HG03457 (cell line): ENCODE measurements around the gene TLR5.
"Not testable (repeated sequence)": the region's sequence is repeated elsewhere in the genome, so short reads cannot be mapped to it uniquely, and the experiment has no call there.

Experiments
- ATAC-seq: cut with Tn5 transposase; IDR thresholded peaks from one replicate; pipeline ENCODE4 v1.9.1; 2021; ENCODE audit warnings: moderate number of reproducible peaks; ENCODE audit not compliant: unreplicated experiment

The TLR5 gene, protein sequence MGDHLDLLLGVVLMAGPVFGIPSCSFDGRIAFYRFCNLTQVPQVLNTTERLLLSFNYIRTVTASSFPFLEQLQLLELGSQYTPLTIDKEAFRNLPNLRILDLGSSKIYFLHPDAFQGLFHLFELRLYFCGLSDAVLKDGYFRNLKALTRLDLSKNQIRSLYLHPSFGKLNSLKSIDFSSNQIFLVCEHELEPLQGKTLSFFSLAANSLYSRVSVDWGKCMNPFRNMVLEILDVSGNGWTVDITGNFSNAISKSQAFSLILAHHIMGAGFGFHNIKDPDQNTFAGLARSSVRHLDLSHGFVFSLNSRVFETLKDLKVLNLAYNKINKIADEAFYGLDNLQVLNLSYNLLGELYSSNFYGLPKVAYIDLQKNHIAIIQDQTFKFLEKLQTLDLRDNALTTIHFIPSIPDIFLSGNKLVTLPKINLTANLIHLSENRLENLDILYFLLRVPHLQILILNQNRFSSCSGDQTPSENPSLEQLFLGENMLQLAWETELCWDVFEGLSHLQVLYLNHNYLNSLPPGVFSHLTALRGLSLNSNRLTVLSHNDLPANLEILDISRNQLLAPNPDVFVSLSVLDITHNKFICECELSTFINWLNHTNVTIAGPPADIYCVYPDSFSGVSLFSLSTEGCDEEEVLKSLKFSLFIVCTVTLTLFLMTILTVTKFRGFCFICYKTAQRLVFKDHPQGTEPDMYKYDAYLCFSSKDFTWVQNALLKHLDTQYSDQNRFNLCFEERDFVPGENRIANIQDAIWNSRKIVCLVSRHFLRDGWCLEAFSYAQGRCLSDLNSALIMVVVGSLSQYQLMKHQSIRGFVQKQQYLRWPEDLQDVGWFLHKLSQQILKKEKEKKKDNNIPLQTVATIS

DNA sequence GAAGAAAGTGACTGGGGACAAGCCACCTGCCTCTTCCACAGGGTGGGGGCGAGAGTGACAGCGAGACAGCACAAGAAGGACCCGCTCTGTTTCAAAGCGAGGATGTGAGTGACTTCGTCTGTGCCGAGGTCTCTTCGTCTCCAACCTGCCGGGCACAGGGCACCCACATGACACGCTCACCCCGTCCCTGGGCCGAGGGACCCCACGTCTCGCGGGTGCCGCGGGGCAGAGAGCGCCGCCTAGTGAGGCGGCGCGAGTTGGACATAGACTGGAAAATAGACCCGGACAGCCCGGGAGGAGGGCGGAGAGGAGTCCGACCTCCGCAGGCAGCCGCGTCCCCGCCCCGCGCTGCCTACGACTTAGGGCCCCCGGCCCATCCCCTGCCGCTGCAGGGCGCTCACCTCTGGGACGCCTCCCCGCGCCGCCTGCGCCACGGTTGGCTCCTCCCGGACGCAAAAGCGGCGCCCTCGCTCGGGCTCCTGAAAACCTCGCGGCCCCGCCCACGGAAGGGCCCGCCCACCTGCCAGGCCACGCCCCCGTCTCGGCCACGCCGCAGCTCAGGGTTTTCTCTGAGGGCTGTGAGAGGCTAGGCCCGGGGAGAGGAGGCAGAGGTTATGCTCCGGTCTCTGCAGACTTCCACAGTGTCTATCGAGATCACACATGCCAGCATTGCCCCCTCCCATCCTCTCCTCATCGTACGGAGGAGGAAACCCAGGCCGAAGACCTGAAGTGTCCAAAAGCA is at the start of gene TLR5:
TLR5 (minus strand) TSS at position 454 of the 742 bp plus-strand sequence. CDS start 30,217 bp downstream, outside the sequence.
- peak; percentile 81 for ATAC-seq

DNA sequence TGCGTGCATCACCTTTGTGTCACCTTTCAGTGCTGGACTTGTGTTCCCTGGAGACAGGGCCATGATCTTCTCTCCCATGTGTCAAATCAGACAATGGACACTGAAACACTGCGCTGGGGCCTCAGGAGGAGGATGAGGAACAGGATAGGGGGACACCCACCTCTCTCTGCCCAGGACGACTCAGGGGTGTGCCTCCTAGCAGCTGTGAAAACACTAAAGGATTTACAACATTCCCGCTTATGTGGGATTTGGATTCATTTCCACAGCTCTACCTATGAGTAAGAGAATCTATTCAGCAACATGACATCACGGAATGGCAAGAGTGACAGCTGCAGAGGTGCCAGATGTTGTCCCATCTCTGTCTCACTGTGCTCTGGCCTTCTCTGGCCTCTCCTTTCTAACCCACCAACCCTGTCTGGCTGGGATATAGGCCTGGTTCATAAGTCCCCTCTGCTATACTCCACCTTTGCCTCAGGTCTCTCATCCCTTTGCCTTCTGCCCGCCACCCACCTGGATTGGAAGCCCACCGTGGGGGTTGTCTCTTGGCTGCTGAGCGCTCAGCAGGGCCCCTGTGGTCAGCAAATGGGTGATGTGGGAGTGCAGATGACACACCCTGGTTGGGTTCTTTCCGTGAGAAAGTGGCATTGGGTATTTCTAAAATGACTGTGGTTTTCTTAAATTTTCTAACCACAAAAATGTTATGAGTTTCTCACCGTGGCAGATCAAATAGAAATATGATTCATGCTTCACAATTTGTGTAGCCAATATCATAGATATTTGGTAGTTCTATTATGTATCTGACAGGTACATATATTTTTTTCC is 47.1 kb upstream of the TLR5 start:
- peak; percentile 58 for ATAC-seq

DNA sequence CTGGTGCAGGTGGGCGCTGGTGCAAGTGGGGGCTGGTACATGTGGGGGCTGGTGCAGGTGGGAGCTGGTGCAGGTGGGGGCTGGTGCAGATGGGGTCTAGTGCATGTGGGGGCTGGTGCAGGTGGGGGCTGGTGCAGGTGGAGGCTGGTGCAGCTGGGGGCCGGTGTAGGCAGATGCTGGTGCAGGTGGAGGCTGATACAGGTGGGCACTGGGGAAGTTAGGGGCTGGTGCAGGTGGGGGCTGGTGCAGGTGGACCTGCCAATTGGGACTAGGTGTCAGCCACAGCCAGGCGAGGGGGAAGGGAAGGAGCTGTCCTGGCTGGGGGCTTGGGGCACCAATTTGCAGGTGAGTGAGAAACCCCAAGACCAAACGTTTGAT is 46.5 kb upstream of the TLR5 start:
- no peak for ATAC-seq

DNA sequence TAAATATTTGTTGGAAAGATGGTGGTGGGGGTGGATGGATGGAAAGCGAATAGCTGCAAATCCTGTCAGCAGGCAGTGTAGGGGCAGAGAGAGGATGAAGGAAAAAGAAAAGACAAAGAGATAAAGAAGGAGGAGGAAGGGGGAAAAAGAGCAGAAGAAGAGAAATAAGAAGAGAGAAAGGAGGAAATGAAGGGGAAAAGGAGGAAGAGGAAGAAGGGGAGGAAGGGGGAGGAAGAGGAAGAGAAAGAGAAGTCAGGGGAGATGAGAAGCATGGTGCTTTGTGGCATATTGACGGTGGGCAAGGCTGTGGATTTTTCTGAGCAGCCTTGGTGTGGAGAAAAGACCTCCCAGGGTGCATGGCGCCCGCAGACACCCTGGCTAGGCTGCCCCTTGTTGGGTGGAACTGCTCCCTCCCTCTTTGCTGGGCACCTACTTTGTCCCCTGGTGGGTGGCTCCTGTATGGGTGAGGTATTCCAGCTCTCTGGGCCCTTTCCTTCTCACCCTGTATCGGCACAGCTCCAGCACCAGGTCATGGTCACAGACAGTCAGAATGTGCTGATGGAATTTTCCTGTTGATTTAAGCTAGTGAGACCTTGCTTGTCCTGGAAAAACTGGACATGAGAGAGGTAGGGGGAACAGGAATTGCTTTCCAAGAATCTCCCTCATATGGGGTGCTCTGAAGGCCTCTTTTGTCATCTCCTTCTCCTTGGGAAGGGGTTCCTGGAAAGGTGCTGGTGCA is 45.7 kb upstream of the TLR5 start:
- ATAC-seq, result no peak

DNA sequence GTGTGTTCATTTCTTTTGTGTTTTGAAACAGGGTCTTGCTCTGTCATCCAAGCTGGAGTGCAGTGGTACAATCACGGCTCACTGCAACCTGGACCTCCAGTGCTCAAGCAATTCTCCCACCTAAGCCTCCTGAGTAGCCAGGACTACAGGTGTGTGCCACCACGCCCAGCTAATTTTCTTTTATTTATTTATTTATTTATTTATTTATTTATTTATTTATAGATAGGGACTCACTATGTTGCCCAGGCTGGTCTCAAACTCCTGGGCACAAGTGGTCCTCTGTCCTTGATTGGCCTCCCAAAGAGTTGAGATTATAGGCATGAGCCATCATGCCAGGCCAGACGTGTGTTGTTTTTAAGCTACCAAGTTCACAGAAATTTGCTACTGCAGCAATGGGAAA is 43.8 kb upstream of the TLR5 start:
- no peak for ATAC-seq

DNA sequence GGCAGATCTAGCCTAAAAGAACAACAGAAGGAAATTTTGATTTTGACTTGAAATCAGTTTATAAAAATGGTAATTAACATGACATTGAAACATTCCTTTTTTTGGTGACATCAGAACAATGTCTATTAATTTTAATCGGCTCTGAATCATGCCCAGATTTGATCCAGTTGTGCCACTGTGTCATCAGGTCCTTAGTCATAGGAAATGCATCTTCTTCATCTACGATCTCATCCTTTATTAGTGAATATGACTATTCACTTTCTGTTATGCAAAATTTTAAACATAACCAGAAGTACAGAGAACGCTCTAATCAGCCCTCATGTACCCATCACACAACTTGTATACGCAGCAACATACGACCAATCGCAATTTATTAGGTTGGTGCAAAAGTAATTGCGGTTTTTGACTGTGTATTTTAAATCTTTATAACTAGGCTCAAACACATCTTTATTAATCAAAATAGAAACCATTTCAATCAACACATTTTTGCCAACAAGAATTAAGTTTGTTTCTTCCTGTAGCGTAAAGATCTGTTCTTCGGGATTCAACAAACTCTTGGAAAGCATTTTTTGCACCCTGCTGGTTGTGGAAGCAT is 40.3 kb upstream of the TLR5 start:
- no peak for ATAC-seq

DNA sequence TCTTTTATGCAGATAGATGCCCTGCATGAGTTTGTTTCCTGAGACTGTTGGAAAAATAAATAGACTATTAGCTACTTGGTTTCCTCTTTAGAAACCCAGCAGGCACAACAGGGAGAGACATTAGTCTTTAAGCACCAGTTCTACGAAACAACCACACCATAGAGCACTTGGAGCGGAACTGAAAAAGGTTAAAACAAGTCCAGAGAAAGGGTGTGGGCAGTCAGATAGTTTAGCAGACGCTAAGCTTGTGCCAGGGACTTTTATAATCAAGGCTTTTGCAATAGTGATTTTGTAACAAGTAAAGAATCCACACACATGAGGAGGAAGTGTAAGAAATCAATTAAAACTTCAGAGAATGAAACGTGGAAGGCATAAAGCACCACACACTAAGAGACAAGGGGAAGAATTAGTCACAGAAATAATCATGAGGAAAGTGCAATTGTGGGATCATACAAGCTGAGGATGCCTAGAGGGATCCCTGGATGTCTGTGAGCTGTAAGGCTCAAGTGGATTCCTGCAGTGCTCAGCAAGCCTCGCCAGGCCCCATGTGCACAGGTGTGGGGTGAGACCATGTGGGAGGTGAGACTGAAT is 37.8 kb upstream of the TLR5 start:
- no peak for ATAC-seq

DNA sequence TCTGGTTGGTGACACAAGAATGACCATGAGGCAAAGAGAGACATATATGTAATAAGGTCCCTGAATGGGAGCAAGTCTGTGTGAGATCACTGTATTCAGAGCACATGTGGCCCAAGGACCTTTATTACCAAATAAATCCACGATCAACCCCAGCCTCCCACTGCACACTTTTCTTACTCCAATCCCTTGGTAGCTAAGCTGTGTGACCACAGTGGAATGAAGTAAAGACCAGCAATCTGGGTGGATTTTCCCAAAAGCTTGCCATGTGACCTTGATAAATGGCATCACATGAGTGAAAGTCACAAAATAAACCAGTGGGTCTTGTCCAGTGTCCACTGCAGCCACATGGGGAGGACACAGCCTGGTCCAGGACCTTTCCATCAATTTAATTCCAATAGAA is 36.7 kb upstream of the TLR5 start:
- no peak for ATAC-seq

DNA sequence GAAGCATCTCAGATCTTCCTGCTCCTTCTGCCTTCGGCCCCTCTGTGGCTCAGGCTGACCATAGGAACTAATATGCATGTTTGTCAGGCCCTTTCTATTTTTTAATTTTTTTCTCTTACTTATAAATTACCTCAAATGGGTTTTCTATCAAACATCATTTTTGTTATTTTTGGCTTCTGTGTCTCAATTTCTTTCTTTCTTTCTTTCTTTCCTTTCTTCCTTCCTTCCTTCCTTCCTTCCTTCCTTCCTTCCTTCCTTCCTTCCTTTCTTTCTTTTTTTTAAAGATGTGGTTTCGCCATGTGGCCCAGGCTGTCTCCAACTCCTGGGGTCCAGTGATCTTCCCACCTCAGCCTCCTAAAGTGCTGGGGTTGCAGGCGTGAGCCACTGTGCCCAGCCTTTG is 36.2 kb upstream of the TLR5 start:
- ATAC-seq, result no peak

DNA sequence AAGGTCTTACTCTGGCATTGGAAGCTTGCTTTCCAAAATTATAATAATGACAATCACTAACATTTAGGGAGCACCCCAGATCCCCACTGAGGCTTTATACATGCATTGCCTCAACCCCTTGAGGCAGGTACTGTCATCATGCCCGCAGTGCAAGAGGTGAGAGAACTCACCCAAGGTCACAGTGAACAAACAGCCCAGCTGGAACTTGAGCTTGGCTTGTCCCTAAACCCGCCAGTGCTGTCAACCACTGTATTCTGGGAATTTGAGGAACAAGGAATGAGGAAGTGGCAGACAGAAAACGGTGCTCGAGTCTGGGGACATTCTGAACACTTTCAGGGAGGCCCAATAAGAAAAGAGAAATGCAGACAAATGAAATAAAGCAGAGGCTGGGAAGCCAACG is 34.6 kb upstream of the TLR5 start:
- no peak for ATAC-seq

DNA sequence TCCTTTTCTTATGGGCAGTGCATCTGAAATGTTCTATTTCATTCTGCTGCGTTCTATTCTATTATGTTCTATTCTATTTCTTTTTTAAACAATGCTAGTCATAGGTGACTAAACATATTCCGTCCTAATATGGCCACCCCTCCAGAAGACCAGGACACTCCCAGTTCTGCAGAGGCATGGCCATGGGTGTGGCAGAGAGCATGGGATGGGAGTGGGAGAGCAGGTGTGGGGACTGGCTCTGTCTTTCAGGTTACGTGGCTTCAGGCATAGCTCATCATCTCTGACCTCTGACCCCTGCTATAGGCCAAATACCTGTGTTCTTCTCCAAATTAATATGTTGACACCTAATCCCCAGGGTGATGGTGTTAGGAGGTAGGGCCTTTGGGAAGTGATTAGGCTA is 33.4 kb upstream of the TLR5 start:
- ATAC-seq, result no peak

DNA sequence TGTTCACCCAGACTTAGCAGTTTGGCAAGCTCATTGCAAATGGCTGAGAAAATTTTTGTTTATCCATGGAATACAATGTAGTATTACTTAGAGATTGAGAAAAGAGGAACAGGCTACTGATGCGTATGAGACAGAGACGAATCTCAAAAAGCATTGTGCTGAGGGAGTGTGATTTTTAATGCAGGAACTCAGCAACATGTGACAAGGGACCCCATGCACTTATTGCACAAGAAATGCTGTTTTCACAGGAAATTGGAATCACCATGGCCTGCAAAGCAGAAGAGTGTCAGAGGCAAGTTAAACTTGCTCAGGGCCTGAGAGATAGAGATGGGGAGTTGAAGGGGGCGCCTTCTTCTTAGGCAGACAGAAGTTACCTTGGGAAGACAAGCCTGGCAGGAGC is 32.6 kb upstream of the TLR5 start:
- no peak for ATAC-seq

DNA sequence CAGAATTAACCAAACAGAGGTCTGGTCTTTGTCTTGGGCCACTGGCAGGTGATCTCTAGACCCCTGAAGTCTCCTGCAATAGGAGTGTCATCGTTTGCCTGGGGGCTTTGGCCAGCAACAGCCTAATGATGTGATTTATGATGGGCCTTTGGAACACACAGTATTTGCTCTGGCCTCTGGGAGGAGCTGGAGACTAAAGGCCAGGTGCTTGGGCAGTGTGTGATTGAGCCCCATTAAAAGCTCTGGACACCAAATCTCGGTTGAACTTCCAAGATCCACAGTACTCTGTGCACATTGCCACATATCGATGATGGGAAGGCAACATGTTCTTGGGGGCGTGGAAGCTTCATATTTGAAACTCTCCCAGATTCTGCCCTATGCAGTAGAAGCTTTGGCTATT is 32.0 kb upstream of the TLR5 start:
- no peak for ATAC-seq

DNA sequence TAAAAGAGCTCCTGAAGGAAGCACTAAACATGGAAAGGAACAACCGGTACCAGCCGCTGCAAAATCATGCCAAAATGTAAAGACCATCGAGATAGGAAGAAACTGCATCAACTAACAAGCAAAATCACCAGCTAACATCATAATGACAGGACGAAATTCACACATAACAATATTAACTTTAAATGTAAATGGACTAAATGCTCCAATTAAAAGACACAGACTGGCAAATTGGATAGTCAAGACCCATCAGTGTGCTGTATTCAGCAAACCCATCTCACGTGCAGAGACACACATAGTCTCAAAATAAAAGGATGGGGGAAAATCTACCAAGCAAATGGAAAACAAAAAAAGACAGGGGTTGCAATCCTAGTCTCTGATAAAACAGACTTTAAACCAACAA is 26.4 kb upstream of the TLR5 start:
- not testable (repeated sequence) for ATAC-seq

DNA sequence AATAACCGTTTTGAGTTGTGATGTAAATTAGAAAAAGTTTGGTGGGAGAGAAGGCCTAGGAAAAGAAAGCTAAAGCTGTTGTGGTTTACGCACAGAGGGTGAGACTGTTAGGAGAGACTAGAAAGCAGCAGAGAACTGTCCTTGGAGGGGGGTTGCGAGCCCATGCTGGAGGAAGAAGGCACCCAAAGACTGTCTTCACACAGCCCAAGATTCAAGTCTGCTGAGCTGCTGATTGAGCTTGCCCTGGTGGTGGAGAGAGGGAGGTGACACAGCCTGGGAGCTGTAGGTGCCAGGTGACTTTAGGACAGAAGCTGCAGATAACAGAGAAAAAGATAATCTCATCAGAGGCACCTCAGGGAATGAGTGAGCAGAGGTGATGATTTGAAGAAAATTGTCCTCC is 18.3 kb upstream of the TLR5 start:
- no peak for ATAC-seq

DNA sequence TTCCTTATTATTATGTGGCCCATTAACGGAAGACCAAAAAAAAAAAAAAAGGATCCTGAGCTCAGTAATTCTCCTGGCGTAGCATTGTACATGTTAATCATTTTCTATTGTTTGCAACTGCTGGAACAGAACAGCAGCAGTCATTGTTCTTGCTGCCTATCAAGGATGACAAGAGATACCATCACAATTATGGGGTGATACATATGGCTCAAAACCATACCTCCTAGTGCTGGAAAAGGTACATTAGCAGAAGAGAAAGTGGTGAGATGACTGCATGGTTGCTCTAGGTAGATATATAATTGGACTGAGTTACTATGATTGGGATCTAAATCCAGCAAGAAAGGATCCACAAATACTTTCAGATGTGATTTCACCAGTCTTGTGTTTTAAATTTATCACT is 13.3 kb upstream of the TLR5 start:
- no peak for ATAC-seq

DNA sequence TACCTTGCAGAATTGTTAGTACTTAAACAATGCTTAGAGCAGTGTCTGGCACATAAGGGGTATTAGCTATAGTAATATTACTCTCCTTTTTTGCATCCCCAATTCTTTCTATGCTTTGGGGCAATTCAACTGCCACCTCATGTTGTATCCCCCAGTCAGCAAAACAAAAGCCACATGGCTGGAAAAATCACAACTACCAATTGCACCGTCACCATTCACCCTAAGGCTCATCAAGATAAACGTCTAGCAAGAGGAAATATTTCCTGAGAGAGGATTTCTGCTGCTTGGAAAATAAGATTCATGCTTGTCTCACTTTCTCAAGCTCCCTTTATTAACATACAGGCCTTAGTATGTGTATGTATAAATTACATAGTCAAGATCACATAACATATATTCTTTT is 12.1 kb upstream of the TLR5 start:
- no peak for ATAC-seq

DNA sequence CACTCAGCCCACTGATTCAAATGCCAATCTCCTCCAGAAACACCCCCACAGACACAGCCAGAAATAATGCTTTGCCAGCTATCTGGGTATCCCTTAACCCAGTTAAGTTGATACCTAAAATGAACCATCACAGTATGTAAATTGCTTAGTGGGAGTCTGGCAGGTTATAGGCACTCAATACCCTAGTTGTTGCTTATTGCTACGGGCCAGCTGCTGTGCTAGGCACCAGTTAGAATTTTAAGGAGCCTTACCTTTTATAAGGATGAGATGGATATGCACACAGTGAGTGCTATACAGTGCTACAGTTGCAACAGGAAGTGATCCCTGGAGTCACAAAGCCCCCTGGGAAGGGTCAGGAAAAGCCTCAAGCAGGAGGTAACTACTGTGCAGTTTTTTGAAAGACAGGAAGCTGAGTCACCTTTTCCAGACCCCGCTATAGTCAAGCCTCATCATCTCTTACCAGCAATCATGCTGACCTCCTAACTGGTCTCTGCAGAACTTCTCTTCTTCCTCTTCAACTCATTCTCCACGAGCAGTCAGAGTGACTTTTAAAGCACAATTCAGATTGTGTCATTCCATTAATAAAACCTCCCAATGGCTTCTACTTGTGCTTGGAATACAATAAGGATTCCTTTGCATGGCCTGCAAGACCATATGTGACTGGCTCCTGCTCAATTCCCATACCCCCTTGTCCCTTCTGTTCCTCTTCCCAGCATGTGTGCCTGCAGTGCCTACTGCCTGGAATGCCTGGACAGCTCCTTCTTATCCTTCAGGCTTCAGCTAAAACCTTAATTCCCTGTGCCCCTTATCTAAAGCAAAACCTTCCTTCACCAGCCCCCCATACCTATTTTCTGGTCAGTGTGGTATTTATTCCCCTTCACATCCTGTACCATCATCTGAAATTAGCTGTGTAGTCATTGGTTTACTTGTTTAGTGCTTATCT is 10.4 kb upstream of the TLR5 start:
- no peak for ATAC-seq
